IPS-20b (cell line): ENCODE measurements around the gene EMSY.
"Not testable (repeated sequence)": the region's sequence is repeated elsewhere in the genome, so short reads cannot be mapped to it uniquely, and the experiment has no call there.

Source experiments
- H3K27ac ChIP-seq: one replicate; pipeline ENCODE4 v1.5.1; 2013; ENCODE audit warnings: low read length
- H3K27me3 ChIP-seq: 2 replicates; pipeline ENCODE4 v1.6.1; 2013; ENCODE audit warnings: mild to moderate bottlenecking, low read length, inconsistent platforms; ENCODE audit not compliant: insufficient read depth
- H3K36me3 ChIP-seq: 2 replicates; pipeline ENCODE4 v1.6.1; 2013; ENCODE audit warnings: low read depth, mild to moderate bottlenecking, inconsistent platforms, low read length, moderate library complexity; ENCODE audit not compliant: insufficient read depth
- H3K4me1 ChIP-seq: 2 replicates; pipeline ENCODE4 v1.6.1; 2013; ENCODE audit warnings: mild to moderate bottlenecking, control low read depth, inconsistent platforms, low read length, moderate library complexity; ENCODE audit not compliant: insufficient read depth
- H3K4me3 ChIP-seq: 2 replicates; pipeline ENCODE4 v1.5.1; 2013; ENCODE audit warnings: mild to moderate bottlenecking, low read length, inconsistent platforms
- H3K9ac ChIP-seq: 2 replicates; pipeline ENCODE4 v1.6.1; 2013; ENCODE audit warnings: low read depth, mild to moderate bottlenecking, inconsistent platforms, low read length, moderate library complexity
- H3K9me3 ChIP-seq: 2 replicates; pipeline ENCODE4 v1.6.1; 2013; ENCODE audit warnings: mild to moderate bottlenecking, low read depth, low read length, inconsistent platforms; ENCODE audit not compliant: insufficient read depth

The EMSY gene

DNA sequence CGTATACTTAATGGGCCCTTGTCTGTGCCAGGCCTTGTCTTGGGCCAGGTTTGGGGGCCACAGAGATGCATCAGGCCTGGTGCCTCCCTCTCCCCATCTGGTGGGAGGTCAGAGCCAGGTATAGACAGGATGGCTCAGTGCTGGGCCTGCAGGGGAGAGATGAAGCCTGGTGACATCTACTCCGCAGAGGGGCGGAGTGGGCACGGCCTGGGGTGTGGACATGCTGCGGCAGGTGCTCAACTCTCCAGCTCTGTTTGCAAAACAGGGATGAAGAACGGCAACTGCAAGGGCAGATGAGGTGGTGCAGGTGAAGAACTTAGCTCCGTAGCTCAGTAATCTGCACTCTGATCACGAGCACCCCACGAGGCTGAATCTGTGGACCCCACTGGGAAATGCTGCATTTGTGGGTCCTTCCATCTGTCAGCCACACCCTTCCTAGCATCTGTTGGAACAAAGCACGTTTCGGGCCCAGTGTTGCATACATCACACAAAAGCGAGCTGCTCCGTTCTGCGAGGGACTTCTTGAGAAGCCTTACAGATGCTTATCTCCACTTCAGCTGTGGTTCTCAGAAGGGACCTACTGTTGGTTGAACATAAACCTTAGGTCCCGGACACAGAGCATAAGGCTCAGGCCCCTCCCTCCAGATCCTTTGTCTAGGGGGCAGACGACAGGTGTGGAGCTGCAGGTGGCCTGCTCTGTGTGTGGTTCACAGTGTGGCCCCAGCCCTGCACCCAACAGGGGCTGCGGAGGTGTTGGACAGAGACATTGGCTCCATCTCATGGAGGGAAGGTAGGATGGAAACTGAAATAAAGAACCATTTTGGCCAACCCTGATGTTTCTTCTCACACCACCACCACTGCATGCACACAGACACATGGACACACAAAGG lies 147.5 kb downstream of the EMSY start:
- H3K27me3 ChIP-seq: no peaks in the 10 kb centered on the region
- H3K27ac ChIP-seq: no peak overlapping the region
- H3K9me3 ChIP-seq: no peaks in the 10 kb centered on the region
- H3K36me3 ChIP-seq: no peaks in the 10 kb centered on the region
- H3K4me3 ChIP-seq: no peak overlapping the region
- no peak overlapping the region for H3K9ac ChIP-seq
- no peaks in the 10 kb centered on the region for H3K4me1 ChIP-seq

- no peaks in the 10 kb centered on the region for H3K9me3 ChIP-seq
- H3K36me3 ChIP-seq: no peaks in the 10 kb centered on the region
- no peak overlapping the region for H3K9ac ChIP-seq
- no peak overlapping the region for H3K27ac ChIP-seq
- H3K27me3 ChIP-seq: no peaks in the 10 kb centered on the region
- no peaks in the 10 kb centered on the region for H3K4me1 ChIP-seq
- no peak overlapping the region for H3K4me3 ChIP-seq
Measured at GRCh38 chr11:76592961-76593360, 148.1 kb downstream of the EMSY start.

GRCh38 chr11:76595091-76595490 lies 150.3 kb downstream of the EMSY start:
- not testable (repeated sequence) for H3K4me1 ChIP-seq, H3K27me3 ChIP-seq, H3K9ac ChIP-seq, H3K27ac ChIP-seq, H3K4me3 ChIP-seq, H3K9me3 ChIP-seq, H3K36me3 ChIP-seq

DNA sequence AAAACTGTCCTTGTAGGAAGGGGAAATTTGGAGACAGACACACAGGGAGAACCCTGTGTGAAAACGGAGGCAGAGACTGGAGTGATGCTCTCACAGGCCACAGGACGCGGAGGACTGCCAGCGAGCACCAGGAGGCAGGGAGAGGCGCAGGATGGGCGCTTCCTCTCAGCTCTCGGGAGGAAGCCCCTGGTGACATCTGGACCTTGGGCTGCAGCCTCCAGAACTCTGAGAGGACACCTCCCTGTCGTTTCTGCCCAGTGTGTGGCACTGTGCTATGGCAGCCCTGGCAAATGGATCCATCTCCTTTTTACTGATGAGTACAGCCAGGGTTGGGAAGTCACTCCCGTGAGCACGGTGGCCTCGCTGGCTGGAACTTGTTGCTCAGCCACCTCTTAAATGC lies 151.8 kb downstream of the EMSY start:
- no peaks in the 10 kb centered on the region for H3K4me1 ChIP-seq

GRCh38 chr11:76597533-76598425 lies 153.0 kb downstream of the EMSY start:
- Histone ChIP-seq H3K36me3 (no peaks in the 10 kb centered on the region), H3K4me3 (no peak overlapping the region), H3K27ac (no peak overlapping the region), H3K9ac (no peak overlapping the region), H3K9me3 (no peaks in the 10 kb centered on the region), H3K4me1 (no peaks in the 10 kb centered on the region), H3K27me3 (no peaks in the 10 kb centered on the region)

More for the DNA sequence above, 151.8 kb downstream of the EMSY start:
- Histone ChIP-seq H3K9me3 (no peaks in the 10 kb centered on the region), H3K36me3 (no peaks in the 10 kb centered on the region), H3K27ac (no peak overlapping the region), H3K4me3 (no peak overlapping the region), H3K27me3 (no peaks in the 10 kb centered on the region), H3K9ac (no peak overlapping the region)

DNA sequence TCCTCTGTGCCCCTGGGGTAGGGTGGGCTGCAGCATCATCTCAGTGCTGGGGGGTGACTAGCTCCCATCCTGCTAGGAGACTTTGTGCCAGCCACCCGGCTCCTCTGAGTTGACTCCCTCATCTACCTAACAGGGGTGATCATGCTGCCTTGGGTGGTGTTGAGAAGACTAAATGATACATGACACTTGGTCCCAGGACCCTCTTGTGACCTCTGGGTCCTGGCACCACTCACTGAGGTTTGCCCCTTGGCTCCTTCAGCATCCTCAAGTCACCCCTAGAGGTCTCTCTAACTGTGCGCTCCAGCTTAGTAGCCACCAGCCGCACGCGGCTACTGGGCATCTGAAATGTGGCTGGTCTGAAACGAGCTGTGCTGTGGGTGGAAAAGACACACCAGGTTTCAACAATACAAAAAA lies 153.6 kb downstream of the EMSY start:
- H3K27me3 ChIP-seq: no peaks in the 10 kb centered on the region
- no peak overlapping the region for H3K4me3 ChIP-seq
- no peak overlapping the region for H3K9ac ChIP-seq
- H3K27ac ChIP-seq: no peak overlapping the region
- no peaks in the 10 kb centered on the region for H3K4me1 ChIP-seq
- H3K9me3 ChIP-seq: no peaks in the 10 kb centered on the region
- H3K36me3 ChIP-seq: no peaks in the 10 kb centered on the region

DNA sequence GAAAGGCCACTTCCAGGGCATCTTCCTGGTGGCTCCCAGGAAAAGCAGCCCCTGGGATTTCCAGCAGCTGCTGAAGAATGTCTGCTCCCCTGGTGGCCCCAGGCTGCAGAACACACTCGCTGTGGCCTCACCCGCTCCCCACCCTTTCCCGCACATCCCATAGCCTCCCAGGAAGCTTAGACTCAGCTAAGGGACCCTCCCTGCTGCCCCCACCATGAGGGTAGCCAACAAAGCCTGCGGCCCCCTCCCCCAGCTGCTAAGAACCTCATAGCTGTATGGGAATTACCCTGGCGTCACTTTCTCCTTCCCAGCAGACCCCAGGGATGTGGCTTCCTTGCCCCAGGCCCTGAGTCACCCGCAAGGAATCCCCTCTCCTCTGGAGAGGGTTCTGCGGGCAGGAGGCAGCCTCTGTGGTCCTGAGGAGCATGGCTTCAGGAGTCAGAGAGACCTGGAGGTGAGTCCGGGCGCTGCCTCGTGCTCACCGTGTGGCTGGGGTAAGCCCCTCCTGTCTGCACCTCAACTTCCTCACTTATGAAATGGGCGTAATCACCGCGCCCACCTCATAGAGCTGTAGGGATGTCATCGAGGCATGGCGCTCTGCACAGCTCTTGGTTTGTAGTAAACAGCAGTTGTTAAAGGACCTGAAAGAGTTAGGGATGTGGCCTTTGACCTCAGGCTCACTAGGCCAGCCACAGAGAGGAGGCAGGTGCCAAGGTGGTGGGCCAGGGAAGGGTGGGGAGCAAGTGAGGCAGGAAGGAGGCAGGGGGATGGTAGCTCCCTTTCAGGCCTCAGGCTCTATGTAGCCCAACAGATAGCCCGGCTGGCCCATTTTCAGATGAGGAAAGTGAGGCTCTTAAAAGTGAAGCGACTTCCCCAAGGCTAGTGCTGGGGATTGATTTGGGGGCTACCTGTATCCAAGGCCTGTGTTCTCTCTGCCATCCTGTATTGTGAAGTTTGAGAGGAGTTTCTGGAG lies 154.5 kb downstream of the EMSY start:
- Histone ChIP-seq H3K27ac (no peak overlapping the region), H3K4me3 (no peak overlapping the region), H3K9ac (no peak overlapping the region)

DNA sequence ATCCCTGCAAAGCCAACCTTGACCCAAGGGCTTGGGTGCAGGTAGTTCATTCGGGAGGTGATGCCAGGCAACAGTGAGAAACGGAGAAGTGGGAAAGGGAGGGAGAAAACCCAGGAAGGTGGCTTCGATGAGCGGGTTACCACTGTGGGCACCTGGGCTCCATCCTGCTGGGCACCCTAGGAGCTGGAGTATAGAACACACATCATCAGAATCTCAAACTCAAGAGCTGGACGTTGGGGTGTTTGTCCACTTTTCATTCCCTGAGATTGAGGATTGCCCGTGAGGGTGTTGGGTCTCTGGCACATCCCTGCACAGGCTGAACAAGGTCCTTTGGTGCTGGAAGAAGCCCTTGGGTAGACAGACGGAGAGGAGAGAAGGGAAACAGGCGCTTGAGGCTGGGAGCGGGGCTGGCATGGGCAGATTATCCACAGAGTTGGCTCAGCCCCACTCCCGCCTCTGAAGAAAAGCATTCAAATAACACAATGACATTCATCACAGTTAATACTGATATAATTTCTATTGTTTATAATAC lies 155.4 kb downstream of the EMSY start:
- no peaks in the 10 kb centered on the region for H3K9me3 ChIP-seq

More for the DNA sequence above, 154.5 kb downstream of the EMSY start:
- Histone ChIP-seq H3K27me3 (no peaks in the 10 kb centered on the region), H3K36me3 (no peaks in the 10 kb centered on the region), H3K4me1 (no peaks in the 10 kb centered on the region), H3K9me3 (no peaks in the 10 kb centered on the region)

DNA sequence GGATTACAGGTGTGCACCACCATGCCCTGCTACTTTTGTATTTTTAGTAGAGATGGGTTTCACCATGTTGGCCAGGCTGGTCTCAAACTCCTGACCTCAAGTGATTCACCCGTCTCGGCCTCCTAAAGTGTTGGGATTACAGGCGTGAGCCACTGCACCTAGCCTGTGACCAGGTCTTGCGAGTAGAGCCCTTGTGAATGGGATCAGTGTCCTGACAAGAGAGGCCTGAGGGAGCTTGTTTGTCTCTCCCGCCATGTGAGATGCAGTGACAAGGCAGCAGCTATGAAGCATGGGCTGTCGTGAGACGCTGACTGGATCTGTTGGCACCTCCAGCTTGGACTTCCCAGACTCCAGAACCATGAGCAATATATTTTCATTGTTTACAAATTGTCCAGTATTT lies 156.5 kb downstream of the EMSY start:
- Histone ChIP-seq H3K4me3 (no peak overlapping the region), H3K9me3 (no peaks in the 10 kb centered on the region), H3K27ac (no peak overlapping the region), H3K27me3 (no peaks in the 10 kb centered on the region), H3K9ac (no peak overlapping the region), H3K4me1 (no peaks in the 10 kb centered on the region), H3K36me3 (no peaks in the 10 kb centered on the region)

More for the DNA sequence above, 155.4 kb downstream of the EMSY start:
- H3K27me3 ChIP-seq: no peaks in the 10 kb centered on the region
- H3K27ac ChIP-seq: no peak overlapping the region
- no peak overlapping the region for H3K9ac ChIP-seq
- no peaks in the 10 kb centered on the region for H3K4me1 ChIP-seq
- no peak overlapping the region for H3K4me3 ChIP-seq
- H3K36me3 ChIP-seq: no peaks in the 10 kb centered on the region

GRCh38 chr11:76601724-76602123 lies 156.9 kb downstream of the EMSY start:
- Histone ChIP-seq H3K4me1 (no peaks in the 10 kb centered on the region), H3K27me3 (no peaks in the 10 kb centered on the region), H3K4me3 (no peak overlapping the region), H3K9ac (no peak overlapping the region), H3K36me3 (no peaks in the 10 kb centered on the region), H3K9me3 (no peaks in the 10 kb centered on the region), H3K27ac (no peak overlapping the region)

GRCh38 chr11:76602431-76602861 lies 157.6 kb downstream of the EMSY start:
- no peaks in the 10 kb centered on the region for H3K9me3 ChIP-seq
- H3K36me3 ChIP-seq: no peaks in the 10 kb centered on the region
- no peak overlapping the region for H3K4me3 ChIP-seq
- H3K27me3 ChIP-seq: no peaks in the 10 kb centered on the region
- no peaks in the 10 kb centered on the region for H3K4me1 ChIP-seq
- no peak overlapping the region for H3K9ac ChIP-seq
- H3K27ac ChIP-seq: no peak overlapping the region
